GM12892 (cell line): ENCODE measurements around the gene CRIP2.
A peak's percentile ranks its signal among the peaks of the same experiment; 100 is the strongest.

ENCODE experiments used
- DNase-seq: peaks from one replicate; pipeline ENCODE4 v3.0.0; 2011; ENCODE audit not compliant: insufficient read length
- FAIRE-seq: peaks from 2 replicates; lab custom pipeline; 2011; peaks lifted over from hg19 to GRCh38; lab: Jason Lieb, UNC
- POLR2A ChIP-seq: IDR thresholded peaks from 2 replicates; pipeline ENCODE4 v1.6.1; 2011; ENCODE audit warnings: low read depth, low read length, control low read depth
- POLR2AphosphoS5 ChIP-seq: IDR thresholded peaks from 2 replicates; pipeline ENCODE4 v1.6.1; 2011; ENCODE audit warnings: low read depth, low read length, control low read depth
- TAF1 ChIP-seq: IDR thresholded peaks from 2 replicates; pipeline ENCODE4 v1.6.1; 2011; ENCODE audit warnings: low read depth, mild to moderate bottlenecking, control low read depth, low read length, borderline replicate concordance

Gene CRIP2

GRCh38 chr14:105525326-105525725 is 50.7 kb downstream of the CRIP2 start:
- no peak for FAIRE-seq
- no peak for TF ChIP-seq POLR2A
- TF ChIP-seq POLR2AphosphoS5, result no peak
- no peak for TF ChIP-seq TAF1
- DNase-seq, result no peak

- FAIRE-seq (no peak), DNase-seq (no peak)
- TF ChIP-seq POLR2AphosphoS5 (no peak), POLR2A (no peak), TAF1 (no peak)
These were observed 51.5 kb downstream of the CRIP2 start, which contains the start of gene TMEM121 for GRCh38 chr14:105525861-105526775. TMEM121 (plus strand) TSS chr14:105526583; CDS start chr14:105528835, 2,252 bp downstream.

GRCh38 chr14:105526776-105527380 is 52.3 kb downstream of the CRIP2 start:
- FAIRE-seq, result no peak
- TF ChIP-seq POLR2AphosphoS5, result no peak
- no peak for TF ChIP-seq TAF1
- no peak for TF ChIP-seq POLR2A
- no peak for DNase-seq

- TF ChIP-seq TAF1 (no peak), POLR2AphosphoS5 (no peak), POLR2A (no peak)
- FAIRE-seq (no peak), DNase-seq (no peak)
These were observed 52.8 kb downstream of the CRIP2 start for GRCh38 chr14:105527381-105527825.

GRCh38 chr14:105527826-105528585 is 53.4 kb downstream of the CRIP2 start:
- DNase-seq, result peak; percentile 97
- no peak for TF ChIP-seq POLR2A
- no peak for TF ChIP-seq TAF1
- TF ChIP-seq POLR2AphosphoS5, result no peak
- FAIRE-seq, result peak; percentile 82

- no peak for TF ChIP-seq POLR2A
- TF ChIP-seq POLR2AphosphoS5, result no peak
- TF ChIP-seq TAF1, result no peak
- no peak for DNase-seq
- FAIRE-seq, result no peak
These were observed 54.1 kb downstream of the CRIP2 start for GRCh38 chr14:105528586-105529318.

- FAIRE-seq (no peak), DNase-seq (no peak)
- no peak for TF ChIP-seq POLR2A
- no peak for TF ChIP-seq POLR2AphosphoS5
- no peak for TF ChIP-seq TAF1
These were observed 54.6 kb downstream of the CRIP2 start for GRCh38 chr14:105529319-105529568.
